ENCODE measurements around the gene COA1.

Gene COA1

GRCh38 chr7:43625980-43626379, 103.3 kb downstream of the COA1 start:
- in situ Hi-C loops (cut with MboI; ENCODE audit: low pct_unique_long_range_greater_than_20kb, low sequenced_read_pairs, unreplicated experiment) = no loop called here
- TF ChIP-seq CTCF (IDR thresholded peaks at IDR 0.05; ENCODE audit: extremely low read depth, insufficient read depth, missing control alignments) = no peak
- no peak for DNase-seq (ENCODE audit: low spot score)

- in situ Hi-C loops (cut with MboI; ENCODE audit: low pct_unique_long_range_greater_than_20kb, low sequenced_read_pairs, unreplicated experiment) = no loop called here
- TF ChIP-seq CTCF (IDR thresholded peaks at IDR 0.05; ENCODE audit: extremely low read depth, insufficient read depth, missing control alignments) = no peak
Observed at GRCh38 chr7:43625453-43625852, 103.9 kb downstream of the COA1 start.

GRCh38 chr7:43624156-43624555, 105.2 kb downstream of the COA1 start:
- in situ Hi-C loops (cut with MboI; ENCODE audit: low pct_unique_long_range_greater_than_20kb, low sequenced_read_pairs, unreplicated experiment) = no loop called here
- TF ChIP-seq CTCF (IDR thresholded peaks at IDR 0.05; ENCODE audit: extremely low read depth, insufficient read depth, missing control alignments) = no peak
- DNase-seq (ENCODE audit: low spot score) = no peak

More at GRCh38 chr7:43625453-43625852, 103.9 kb downstream of the COA1 start:
- no peak for DNase-seq (ENCODE audit: low spot score)

- DNase-seq (ENCODE audit: low spot score) = no peak
- in situ Hi-C loops (cut with MboI; ENCODE audit: low pct_unique_long_range_greater_than_20kb, low sequenced_read_pairs, unreplicated experiment) = no loop called here
- no peak for TF ChIP-seq CTCF (IDR thresholded peaks at IDR 0.05; ENCODE audit: extremely low read depth, insufficient read depth, missing control alignments)
Observed at GRCh38 chr7:43621729-43622448, 107.4 kb downstream of the COA1 start.

- in situ Hi-C loops (cut with MboI; ENCODE audit: low pct_unique_long_range_greater_than_20kb, low sequenced_read_pairs, unreplicated experiment) = no loop called here
- no peak for DNase-seq (ENCODE audit: low spot score)
Observed at GRCh38 chr7:43619213-43620012, 109.9 kb downstream of the COA1 start.

GRCh38 chr7:43618073-43618472, 111.2 kb downstream of the COA1 start:
- no peak for DNase-seq (ENCODE audit: low spot score)
- in situ Hi-C loops (cut with MboI; ENCODE audit: low pct_unique_long_range_greater_than_20kb, low sequenced_read_pairs, unreplicated experiment) = no loop called here
- TF ChIP-seq CTCF (IDR thresholded peaks at IDR 0.05; ENCODE audit: extremely low read depth, insufficient read depth, missing control alignments) = no peak

More at GRCh38 chr7:43619213-43620012, 109.9 kb downstream of the COA1 start:
- no peak for TF ChIP-seq CTCF (IDR thresholded peaks at IDR 0.05; ENCODE audit: extremely low read depth, insufficient read depth, missing control alignments)
